Suprapubic skin (tissue), 3 donors: ENCODE data around the gene RNF182.

Experiments used
- EP300 ChIP-seq: sonication (generic); formaldehyde crosslinking; IDR thresholded peaks from one replicate; pipeline ENCODE4 v1.6.1; 2017; ENCODE audit warnings: antibody characterized with exemption
- POLR2A ChIP-seq, 2 donors: fragments of 450-650 bp; IDR thresholded peaks; one replicate each; pipeline ENCODE4 v1.6.1; 2017; ENCODE audit warnings: antibody characterized with exemption in 2 of 2, mild to moderate bottlenecking in 2 of 2, moderate library complexity in 2 of 2
- TF ChIP-seq, protein P1 (sequence below), 2 donors: fragments of 200-600 bp in 1 of 2; fragments of 450-650 bp in 1 of 2; sonication (generic) in 1 of 2; IDR thresholded peaks; one replicate each; pipeline ENCODE4 v1.5.1; 2016 to 2019; ENCODE audit warnings: antibody characterized with exemption in 2 of 2, mild to moderate bottlenecking in 1 of 2, moderate library complexity in 1 of 2

GRCh38 chr6:13943943-13944342 is 19.2 kb downstream of the RNF182 start:
- TF ChIP-seq, protein P1, sequence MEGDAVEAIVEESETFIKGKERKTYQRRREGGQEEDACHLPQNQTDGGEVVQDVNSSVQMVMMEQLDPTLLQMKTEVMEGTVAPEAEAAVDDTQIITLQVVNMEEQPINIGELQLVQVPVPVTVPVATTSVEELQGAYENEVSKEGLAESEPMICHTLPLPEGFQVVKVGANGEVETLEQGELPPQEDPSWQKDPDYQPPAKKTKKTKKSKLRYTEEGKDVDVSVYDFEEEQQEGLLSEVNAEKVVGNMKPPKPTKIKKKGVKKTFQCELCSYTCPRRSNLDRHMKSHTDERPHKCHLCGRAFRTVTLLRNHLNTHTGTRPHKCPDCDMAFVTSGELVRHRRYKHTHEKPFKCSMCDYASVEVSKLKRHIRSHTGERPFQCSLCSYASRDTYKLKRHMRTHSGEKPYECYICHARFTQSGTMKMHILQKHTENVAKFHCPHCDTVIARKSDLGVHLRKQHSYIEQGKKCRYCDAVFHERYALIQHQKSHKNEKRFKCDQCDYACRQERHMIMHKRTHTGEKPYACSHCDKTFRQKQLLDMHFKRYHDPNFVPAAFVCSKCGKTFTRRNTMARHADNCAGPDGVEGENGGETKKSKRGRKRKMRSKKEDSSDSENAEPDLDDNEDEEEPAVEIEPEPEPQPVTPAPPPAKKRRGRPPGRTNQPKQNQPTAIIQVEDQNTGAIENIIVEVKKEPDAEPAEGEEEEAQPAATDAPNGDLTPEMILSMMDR (IDR thresholded peaks at IDR 0.05) = no peak
- no peak for TF ChIP-seq POLR2A (IDR thresholded peaks at IDR 0.05)
- TF ChIP-seq EP300 = no peak
